OCI-LY3 (cell line): ENCODE data around the gene ANKUB1.

Experiments
- CTCF ChIP-seq: fragments of 200-600, 300-600 bp; sonication (generic); IDR thresholded peaks from 2 replicates; pipeline ENCODE4 v1.5.1; 2014; ENCODE audit warnings: antibody characterized with exemption, low read length, low read depth
- EZH2phosphoT487 ChIP-seq: fragments of 200-600 bp; shearing (Covaris generic); IDR thresholded peaks from 2 replicates; pipeline ENCODE4 v1.6.1; 2018; ENCODE audit warnings: antibody characterized with exemption, mixed run types, low read depth

- TF ChIP-seq CTCF, result no peak
- TF ChIP-seq EZH2phosphoT487, result no peak
Measured at GRCh38 chr3:149777414-149778214, 14.7 kb downstream of the ANKUB1 start.
